Pancreas (tissue), 10 donors: Measurements from ENCODE around the gene LDLRAD4. TPM values are rescaled to one million over a fixed set of nuclear protein-coding genes. Genes with fewer than 3 reads are reported as not detected.

ENCODE experiments used
- ATAC-seq, 4 donors: fragments of 200-7000 bp; cut with Tn5 transposase; one replicate each; pipeline versions ENCODE4 v1.8.0 to v1.9.1; 2020; ENCODE audit warnings: mild to moderate bottlenecking in 4 of 4, moderate library complexity in 4 of 4
- DNase-seq, 6 donors: peaks; one replicate each; pipeline ENCODE4 v3.0.0-alpha.2; 2020
- FAIRE-seq: peaks from 2 replicates; lab custom pipeline; 2012; peaks lifted over from hg19 to GRCh38; lab: Jason Lieb, UNC
- H3K27ac ChIP-seq, 4 donors: fragments of 200-600 bp; sonication (generic); 1 replicate in 3 of 4; 2 replicates in 1 of 4; pipeline versions ENCODE4 v1.5.0 to v1.8.0; 2020
- H3K27me3 ChIP-seq, 4 donors: fragments of 200-600 bp; one replicate each; pipeline ENCODE4 v1.8.0; 2021
- H3K36me3 ChIP-seq, 3 donors: fragments of 200-600 bp; sonication (generic) in 1 of 3; one replicate each; pipeline versions ENCODE4 v1.5.0 to v1.8.0; 2020 to 2021
- H3K4me1 ChIP-seq, 3 donors: fragments of 200-600 bp; one replicate each; pipeline ENCODE4 v1.8.0; 2021
- H3K4me3 ChIP-seq, 4 donors: fragments of 200-600 bp; sonication (generic) in 2 of 4; one replicate each; pipeline versions ENCODE4 v1.5.0 to v1.8.0; 2020 to 2021
- H3K9me3 ChIP-seq, 4 donors: fragments of 200-600 bp; one replicate each; pipeline ENCODE4 v1.8.0; 2021
- CTCF ChIP-seq, 4 donors: fragments of 200-600 bp; sonication (generic) in 3 of 4; IDR thresholded peaks; one replicate each; pipeline versions ENCODE4 v1.5.0 to v1.8.0; 2021; ENCODE audit warnings: antibody characterized with exemption in 4 of 4
- WGBS, 2 donors: extraction: QIAGEN DNeasy Blood & Tissue Kit; methylation state at CpG; one replicate each; pipeline ENCODE4 v1.1.7; 2013; 5-methylcytosine and 5-hydroxymethylcytosine counted together
- intact Hi-C, 3 donors: fragments of 100-400 bp; cut with DNase I; formaldehyde crosslinking; loops; one replicate each; pipeline versions ENCODE4 v1.11.1 to v1.14.2; 2022
- polyA plus RNA-seq, 2 donors: library from polyadenylated mRNA; stranded (reverse); fragments of 200-250 nt; gene quantifications; one replicate each; pipeline ENCODE4 v1.2.3, GENCODE V29; 2013
- total RNA-seq, 6 donors: library from RNA; stranded (reverse); fragmentation: NEBNext Ultra II Directional in 4 of 6; extraction: Animal tissue kit (Norgen Biotek cat#: 25700) in 4 of 6; gene quantifications; one replicate each; pipeline versions ENCODE4 v1.2.1 to v1.2.4, GENCODE V29; 2021 to 2023
- donor health status: healthy with polysubstance abuse.
- donor health status: DM: no; HTN: no; CAD: no; lungs with moderate emphysema.
- donor health status: DM: no; HTN: no; CAD: no.
- donor health status: control.
- donor health status: control.
- donor health status: Bipolar disorder and iron deficiency.
- donor health status: DM: yes; HTN: yes; CAD: no.
- donor health status: DM: no; HTN: no; CAD: no.
- donor health status: DM: no; HTN: no; CAD: no.
- donor health status: DM: yes; HTN: yes; CAD: no.

The LDLRAD4 gene
- total and polyA plus RNA-seq, 8 donors: 2.5 to 21.8 (median 5.7) TPM

DNA sequence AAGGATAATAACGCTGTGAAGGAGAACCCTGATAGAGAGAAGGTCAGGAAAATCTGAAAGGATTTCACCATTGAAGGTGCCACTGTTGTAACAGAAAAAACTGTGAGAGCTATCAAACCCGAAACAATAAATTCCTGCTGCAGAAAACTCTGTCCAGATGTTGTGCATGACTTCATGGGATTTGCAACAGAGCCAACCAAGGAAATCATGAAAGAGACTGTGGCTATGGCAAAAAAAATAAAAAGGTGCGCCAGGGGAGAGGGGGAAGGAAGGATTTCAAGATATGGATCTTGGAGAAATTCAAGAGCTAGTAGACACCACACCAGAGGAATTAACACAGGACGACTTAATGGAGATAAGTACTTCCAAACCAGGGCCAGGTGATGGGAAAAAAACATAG, 88.0 kb downstream of the LDLRAD4 start:
- intact Hi-C loops: no loop called here
- H3K4me3 ChIP-seq: no peak overlapping the region
- no peaks in the 10 kb centered on the region for H3K36me3 ChIP-seq
- ATAC-seq (no peak), DNase-seq (no peak), FAIRE-seq (no peak)
- no peaks in the 10 kb centered on the region for H3K27me3 ChIP-seq
- 81 to 83% methylated on average over 4 of the region's 4 CpGs for WGBS, 2 donors
- no peak for TF ChIP-seq CTCF (IDR thresholded peaks at IDR 0.05)
- no peaks in the 10 kb centered on the region for H3K9me3 ChIP-seq
- no peak overlapping the region for H3K27ac ChIP-seq
- H3K4me1 ChIP-seq: peaks cover 0 to 6% (median 3%) of the 10 kb centered on the region in 3 donors

DNA sequence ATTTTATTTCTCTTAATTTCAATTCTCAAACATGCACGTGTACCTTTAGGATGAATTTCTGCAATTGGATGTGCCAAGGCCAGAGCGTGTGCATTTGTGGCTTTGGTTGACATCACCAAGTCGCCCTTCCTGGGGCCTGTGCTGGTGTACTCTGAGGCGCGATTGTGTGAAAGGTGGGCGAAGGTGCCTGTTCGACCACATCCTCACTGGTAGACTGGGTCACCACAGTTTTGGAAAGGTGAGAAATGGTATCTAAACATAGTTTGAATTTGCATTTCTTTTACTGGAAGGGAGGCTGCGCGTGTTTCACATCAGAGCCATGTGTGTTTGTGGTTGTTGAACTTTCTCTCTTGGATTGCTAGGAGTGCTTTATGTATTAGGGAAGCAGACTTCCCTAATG, 89.8 kb downstream of the LDLRAD4 start:
- intact Hi-C loops: no loop called here
- Histone ChIP-seq H3K36me3 (no peaks in the 10 kb centered on the region), H3K27me3 (no peaks in the 10 kb centered on the region), H3K4me1 (no peaks in the 10 kb centered on the region), H3K9me3 (no peaks in the 10 kb centered on the region), H3K27ac (no peak overlapping the region), H3K4me3 (no peak overlapping the region)
- FAIRE-seq: no peak
- WGBS, 2 donors: 75 to 78% methylated on average over 9 of the region's 9 CpGs
- ATAC-seq: no peak
- TF ChIP-seq CTCF (IDR thresholded peaks at IDR 0.05): no peak
- no peak for DNase-seq

DNA sequence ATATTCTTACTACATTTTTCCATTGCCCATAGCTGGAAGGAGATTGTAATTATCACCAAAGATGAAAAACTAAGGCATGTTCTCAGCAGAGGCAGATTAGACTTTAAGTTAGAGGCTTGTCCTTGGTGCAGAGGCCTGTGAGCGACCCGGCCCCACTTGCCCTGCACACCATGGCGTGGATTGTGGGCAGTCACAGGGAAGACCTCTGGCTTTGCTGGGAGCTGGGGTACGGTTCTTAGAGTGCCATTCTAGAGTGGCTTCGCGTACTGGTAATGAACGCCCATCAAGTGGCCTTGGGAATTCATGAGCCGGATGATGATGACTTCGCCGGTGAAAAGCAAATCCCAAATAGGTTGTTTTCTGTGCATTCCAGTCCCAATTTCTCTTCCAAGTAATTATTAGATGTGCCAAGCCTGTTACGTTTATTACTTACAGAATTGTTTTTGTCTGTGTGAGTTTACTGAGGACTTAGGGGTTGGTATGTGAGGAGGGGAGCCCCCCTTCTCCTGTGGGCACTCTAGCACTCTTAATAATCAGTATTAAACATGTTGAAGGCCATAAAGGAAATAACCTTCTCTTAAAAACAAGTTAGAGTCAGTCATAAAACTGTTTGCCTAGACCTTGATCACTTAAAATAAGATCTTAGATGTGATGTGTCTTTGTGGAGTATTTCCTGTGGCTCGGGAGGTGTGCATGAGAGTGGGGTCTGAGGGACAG, 90.6 kb downstream of the LDLRAD4 start:
- DNase-seq (no peak), ATAC-seq (no peak), FAIRE-seq (no peak)
- no peak overlapping the region for H3K4me3 ChIP-seq
- H3K9me3 ChIP-seq: no peaks in the 10 kb centered on the region
- H3K27ac ChIP-seq: no peak overlapping the region
- no peaks in the 10 kb centered on the region for H3K4me1 ChIP-seq
- H3K27me3 ChIP-seq: no peaks in the 10 kb centered on the region
- 84 to 85% methylated on average over 12 of the region's 12 CpGs for WGBS, 2 donors
- no peaks in the 10 kb centered on the region for H3K36me3 ChIP-seq
- intact Hi-C loops: no loop called here
- TF ChIP-seq CTCF (IDR thresholded peaks at IDR 0.05): no peak

DNA sequence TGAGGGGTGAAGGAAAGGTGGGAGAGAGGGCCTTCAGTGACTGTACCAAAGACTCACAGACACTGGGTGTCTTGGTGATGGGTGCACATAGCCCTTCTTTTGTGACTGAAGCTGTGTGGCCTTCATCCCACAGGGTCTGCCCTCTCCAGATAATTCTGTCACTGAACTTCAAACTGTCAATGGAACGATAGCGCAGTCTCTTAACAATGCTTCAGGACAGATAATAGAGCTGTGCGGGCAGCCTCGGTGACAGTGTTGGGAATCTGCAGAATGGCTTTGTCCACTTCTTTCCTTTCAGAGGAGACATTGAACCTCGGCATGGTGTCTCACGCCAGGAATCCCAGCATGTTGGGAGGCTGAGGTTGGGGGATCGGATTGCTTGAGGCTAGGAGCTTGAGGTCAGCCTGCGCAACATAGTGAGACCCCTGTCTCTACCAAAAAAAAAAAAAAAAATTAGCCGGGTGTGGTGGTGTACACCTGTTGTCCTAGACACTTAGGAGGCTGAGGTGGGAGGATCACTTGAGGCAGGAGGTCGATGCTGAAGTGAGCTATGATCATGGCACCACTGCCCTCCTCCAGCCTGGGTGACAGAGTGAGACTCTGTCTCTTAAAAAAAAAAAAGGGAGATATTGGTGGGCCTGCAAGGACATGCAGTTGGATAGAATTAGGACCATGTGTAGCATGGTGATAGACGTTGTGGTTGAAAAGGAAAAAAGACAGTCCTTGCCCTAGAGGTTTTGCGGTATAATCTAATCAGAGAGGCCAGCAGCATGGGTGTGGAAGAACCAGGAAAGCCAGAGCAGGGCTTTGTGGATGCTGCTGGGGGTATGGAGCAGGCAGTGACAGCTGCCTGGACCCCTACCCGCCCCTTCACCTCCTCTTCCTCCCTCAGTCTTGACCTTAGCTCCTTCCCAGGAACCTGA, 91.4 kb downstream of the LDLRAD4 start:
- DNase-seq: no peak
- intact Hi-C loops: no loop called here
- no peak for TF ChIP-seq CTCF (IDR thresholded peaks at IDR 0.05)
- no peaks in the 10 kb centered on the region for H3K9me3 ChIP-seq
- FAIRE-seq: no peak
- ATAC-seq: no peak
- no peak overlapping the region for H3K27ac ChIP-seq
- H3K4me1 ChIP-seq: no peaks in the 10 kb centered on the region
- no peak overlapping the region for H3K4me3 ChIP-seq
- H3K27me3 ChIP-seq: no peaks in the 10 kb centered on the region
- 85 to 88% methylated on average over 13 of the region's 13 CpGs for WGBS, 2 donors
- H3K36me3 ChIP-seq: no peaks in the 10 kb centered on the region
